ENCODE results near the gene TBC1D8B.
"Not testable (repeated sequence)": the region's sequence is repeated elsewhere in the genome, so short reads cannot be mapped to it uniquely, and the experiment has no call there.

The TBC1D8B gene

DNA sequence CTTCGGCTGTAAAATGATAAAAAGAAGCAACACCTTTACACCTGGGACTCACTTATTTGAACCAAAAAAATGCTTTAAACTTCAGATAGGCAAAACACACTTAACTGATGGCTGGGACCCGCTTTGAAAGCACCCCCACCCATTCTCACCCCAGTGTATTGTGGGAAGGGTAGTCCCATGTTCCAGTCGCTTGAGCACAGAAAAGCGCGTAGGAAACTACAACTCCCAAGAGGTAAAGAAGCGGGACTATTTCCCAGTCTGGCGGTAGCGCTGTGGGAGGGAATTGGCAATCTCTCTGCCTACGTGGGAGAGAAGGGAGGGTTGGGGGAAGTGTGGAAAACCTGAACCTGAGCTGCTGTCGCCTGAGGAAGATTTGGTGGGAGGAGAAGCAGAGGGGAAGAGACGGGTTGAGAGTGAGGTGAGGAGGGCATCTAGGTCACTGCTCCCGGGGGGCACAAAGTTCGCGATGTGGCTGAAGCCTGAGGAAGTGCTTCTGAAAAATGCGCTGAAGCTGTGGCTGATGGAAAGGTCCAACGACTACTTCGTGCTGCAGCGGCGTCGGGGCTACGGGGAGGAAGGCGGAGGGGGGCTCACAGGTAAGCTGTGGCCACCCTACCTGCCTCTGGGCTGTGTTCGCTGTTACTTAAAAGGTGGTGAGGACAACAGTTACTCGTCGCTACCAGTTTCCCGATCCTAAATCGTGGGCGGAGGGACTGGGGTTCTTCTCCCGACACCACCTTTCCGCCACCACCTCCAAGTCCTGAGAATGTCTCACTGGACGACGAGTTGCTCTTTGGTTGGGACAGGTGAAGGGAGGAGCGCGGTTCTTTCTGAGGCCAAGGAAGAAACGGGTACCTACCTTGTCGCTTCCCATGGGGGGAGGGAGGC, at the start of gene TBC1D8B:
TSS of gene TBC1D8B (plus strand) at position 286 of the 888 bp plus-strand sequence. CDS start at position 467, 181 bp downstream.
- Histone ChIP-seq H3K4me1 (ENCODE audit: control insufficient read depth, insufficient read depth, low read length, unreplicated experiment) (no peaks in the 10 kb centered on the region), H2AFZ (ENCODE audit: low read length, unreplicated experiment) (peak within 1 kb of the TSS; percentile 88), H3K36me3 (ENCODE audit: insufficient read depth, low read length) (no peaks in the 10 kb centered on the region), H3K79me2 (ENCODE audit: control insufficient read depth, insufficient read depth, low read length, unreplicated experiment) (peaks cover 30% of the 10 kb centered on the region), H3K27ac (ENCODE audit: low read depth, low read length) (no peak within 1 kb of the TSS), H3K27me3 (ENCODE audit: insufficient read depth, low read length) (no peaks in the 10 kb centered on the region), H3K4me3 (ENCODE audit: low read depth, low read length) (peak within 1 kb of the TSS; percentile 83)

DNA sequence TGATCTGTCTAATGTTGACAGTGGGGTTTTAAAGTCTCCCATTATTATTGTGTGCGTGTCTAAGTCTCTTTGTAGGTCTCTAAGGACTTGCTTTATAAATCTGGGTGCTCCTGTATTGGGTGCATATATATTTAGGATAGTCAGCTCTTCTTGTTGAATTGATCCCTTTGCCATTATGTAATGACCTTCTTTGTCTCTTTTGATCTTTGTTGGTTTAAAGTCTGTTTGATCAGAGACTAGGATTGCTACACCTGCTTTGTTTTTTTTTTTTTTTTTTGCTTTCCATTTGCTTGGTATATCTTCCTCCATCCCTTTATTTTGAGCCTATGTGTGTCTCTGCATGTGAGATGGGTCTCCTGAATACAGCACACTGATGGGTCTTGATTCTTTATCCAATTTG, 33.2 kb upstream of the TBC1D8B start:
- not testable (repeated sequence) for H3K27me3 ChIP-seq (ENCODE audit: insufficient read depth, low read length); H3K4me1 ChIP-seq (ENCODE audit: control insufficient read depth, insufficient read depth, low read length, unreplicated experiment); H2AFZ ChIP-seq (ENCODE audit: low read length, unreplicated experiment)

GRCh38 chrX:106774981-106775380, 27.5 kb upstream of the TBC1D8B start:
- Histone ChIP-seq H3K27ac (ENCODE audit: low read depth, low read length) (no peak overlapping the region), H2AFZ (ENCODE audit: low read length, unreplicated experiment) (no peak overlapping the region), H3K4me1 (ENCODE audit: control insufficient read depth, insufficient read depth, low read length, unreplicated experiment) (no peaks in the 10 kb centered on the region), H3K79me2 (ENCODE audit: control insufficient read depth, insufficient read depth, low read length, unreplicated experiment) (no peaks in the 10 kb centered on the region), H3K4me3 (ENCODE audit: low read depth, low read length) (no peak overlapping the region), H3K36me3 (ENCODE audit: insufficient read depth, low read length) (no peaks in the 10 kb centered on the region), H3K27me3 (ENCODE audit: insufficient read depth, low read length) (no peaks in the 10 kb centered on the region)

More for the DNA sequence above, 33.2 kb upstream of the TBC1D8B start:
- H3K36me3 ChIP-seq (ENCODE audit: insufficient read depth, low read length); H3K27ac ChIP-seq (ENCODE audit: low read depth, low read length); H3K4me3 ChIP-seq (ENCODE audit: low read depth, low read length); H3K79me2 ChIP-seq (ENCODE audit: control insufficient read depth, insufficient read depth, low read length, unreplicated experiment): not testable (repeated sequence)

GRCh38 chrX:106780264-106780663, 22.2 kb upstream of the TBC1D8B start:
- H3K4me3 ChIP-seq (ENCODE audit: low read depth, low read length): no peak overlapping the region
- H3K79me2 ChIP-seq (ENCODE audit: control insufficient read depth, insufficient read depth, low read length, unreplicated experiment): no peaks in the 10 kb centered on the region
- no peak overlapping the region for H2AFZ ChIP-seq (ENCODE audit: low read length, unreplicated experiment)
- no peaks in the 10 kb centered on the region for H3K36me3 ChIP-seq (ENCODE audit: insufficient read depth, low read length)
- H3K27ac ChIP-seq (ENCODE audit: low read depth, low read length): no peak overlapping the region
- no peaks in the 10 kb centered on the region for H3K4me1 ChIP-seq (ENCODE audit: control insufficient read depth, insufficient read depth, low read length, unreplicated experiment)
- peaks cover 1% of the 10 kb centered on the region; the same call in 1 of the 2 replicates for H3K27me3 ChIP-seq (ENCODE audit: insufficient read depth, low read length)

GRCh38 chrX:106780664-106781377, 21.7 kb upstream of the TBC1D8B start:
- Histone ChIP-seq H3K27ac (ENCODE audit: low read depth, low read length) (no peak overlapping the region), H3K36me3 (ENCODE audit: insufficient read depth, low read length) (no peaks in the 10 kb centered on the region), H3K4me1 (ENCODE audit: control insufficient read depth, insufficient read depth, low read length, unreplicated experiment) (no peaks in the 10 kb centered on the region), H3K79me2 (ENCODE audit: control insufficient read depth, insufficient read depth, low read length, unreplicated experiment) (no peaks in the 10 kb centered on the region), H2AFZ (ENCODE audit: low read length, unreplicated experiment) (no peak overlapping the region), H3K27me3 (ENCODE audit: insufficient read depth, low read length) (peaks cover 6% of the 10 kb centered on the region; the same call in 1 of the 2 replicates), H3K4me3 (ENCODE audit: low read depth, low read length) (no peak overlapping the region)

DNA sequence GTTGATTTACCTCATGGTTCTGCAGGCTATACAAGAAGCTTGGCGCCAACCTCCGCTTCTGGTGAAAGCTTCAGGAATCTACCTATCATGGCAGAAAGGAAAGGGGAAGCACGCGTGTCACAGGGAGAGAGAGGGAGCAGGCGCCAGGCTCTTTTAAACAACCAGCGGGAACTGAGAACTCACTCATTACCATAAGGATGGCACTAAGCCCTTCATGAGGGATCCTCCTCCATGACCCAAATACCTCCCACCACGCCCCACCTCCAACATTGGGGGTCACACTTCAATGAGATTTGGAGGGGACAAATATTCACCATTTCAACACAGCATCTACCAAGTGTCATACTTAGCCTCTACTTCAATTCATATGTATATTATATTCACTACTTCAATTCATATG, 18.8 kb upstream of the TBC1D8B start:
- Histone ChIP-seq H3K36me3 (ENCODE audit: insufficient read depth, low read length) (no peaks in the 10 kb centered on the region), H3K4me1 (ENCODE audit: control insufficient read depth, insufficient read depth, low read length, unreplicated experiment) (no peaks in the 10 kb centered on the region), H3K27ac (ENCODE audit: low read depth, low read length) (no peak overlapping the region), H3K79me2 (ENCODE audit: control insufficient read depth, insufficient read depth, low read length, unreplicated experiment) (no peaks in the 10 kb centered on the region), H3K4me3 (ENCODE audit: low read depth, low read length) (no peak overlapping the region), H2AFZ (ENCODE audit: low read length, unreplicated experiment) (no peak overlapping the region), H3K27me3 (ENCODE audit: insufficient read depth, low read length) (peaks cover 6% of the 10 kb centered on the region; the same call in 1 of the 2 replicates)

DNA sequence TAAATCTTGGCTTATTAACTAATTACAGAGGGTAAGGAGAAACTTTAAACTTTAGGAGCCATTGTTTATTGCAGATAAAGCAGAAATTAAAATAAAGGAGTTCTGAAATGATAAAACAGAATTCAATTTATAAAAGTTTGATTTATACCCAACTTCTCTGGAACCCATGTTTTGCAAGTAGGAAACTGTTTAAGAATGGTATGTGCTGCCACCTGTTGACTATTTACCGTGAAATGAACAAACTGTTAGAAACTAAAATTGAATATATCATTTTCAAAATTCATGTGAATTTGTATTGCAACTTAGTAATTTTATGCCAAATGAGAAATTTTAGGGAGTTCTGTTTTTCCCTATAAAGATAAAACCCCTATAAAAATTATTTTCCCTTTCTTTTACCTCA, 11.0 kb upstream of the TBC1D8B start:
- Histone ChIP-seq H3K27ac (ENCODE audit: low read depth, low read length) (no peak overlapping the region), H3K4me3 (ENCODE audit: low read depth, low read length) (no peak overlapping the region), H2AFZ (ENCODE audit: low read length, unreplicated experiment) (no peak overlapping the region), H3K36me3 (ENCODE audit: insufficient read depth, low read length) (no peaks in the 10 kb centered on the region), H3K27me3 (ENCODE audit: insufficient read depth, low read length) (no peaks in the 10 kb centered on the region), H3K79me2 (ENCODE audit: control insufficient read depth, insufficient read depth, low read length, unreplicated experiment) (no peaks in the 10 kb centered on the region), H3K4me1 (ENCODE audit: control insufficient read depth, insufficient read depth, low read length, unreplicated experiment) (no peaks in the 10 kb centered on the region)

DNA sequence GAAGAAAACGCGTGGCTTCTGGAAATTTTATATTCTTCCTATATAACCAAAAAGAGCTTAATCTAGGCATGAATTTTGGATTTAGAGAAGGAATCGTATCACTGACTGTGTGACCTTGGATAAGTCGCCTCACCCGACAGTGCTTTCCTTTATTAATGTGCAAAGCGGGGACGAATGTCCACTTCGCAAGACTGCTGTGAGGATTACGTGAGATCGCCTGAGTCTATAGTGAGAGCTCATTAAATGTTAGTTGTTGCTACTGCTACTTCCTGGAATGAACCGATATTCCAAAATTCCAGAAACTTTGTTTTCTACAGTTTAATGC, 448 bp upstream of the TBC1D8B start:
- Histone ChIP-seq H3K36me3 (ENCODE audit: insufficient read depth, low read length) (no peaks in the 10 kb centered on the region), H3K27ac (ENCODE audit: low read depth, low read length) (no peak overlapping the region), H3K79me2 (ENCODE audit: control insufficient read depth, insufficient read depth, low read length, unreplicated experiment) (peaks cover 30% of the 10 kb centered on the region), H3K4me3 (ENCODE audit: low read depth, low read length) (peak overlapping the region; percentile 83), H3K27me3 (ENCODE audit: insufficient read depth, low read length) (no peaks in the 10 kb centered on the region), H2AFZ (ENCODE audit: low read length, unreplicated experiment) (peak overlapping the region; percentile 88), H3K4me1 (ENCODE audit: control insufficient read depth, insufficient read depth, low read length, unreplicated experiment) (no peaks in the 10 kb centered on the region)

GRCh38 chrX:106811131-106811910, 8.8 kb downstream of the TBC1D8B start:
- no peak overlapping the region for H3K4me3 ChIP-seq (ENCODE audit: low read depth, low read length)
- no peak overlapping the region for H2AFZ ChIP-seq (ENCODE audit: low read length, unreplicated experiment)
- H3K27me3 ChIP-seq (ENCODE audit: insufficient read depth, low read length): no peaks in the 10 kb centered on the region
- no peak overlapping the region for H3K27ac ChIP-seq (ENCODE audit: low read depth, low read length)
- no peaks in the 10 kb centered on the region for H3K4me1 ChIP-seq (ENCODE audit: control insufficient read depth, insufficient read depth, low read length, unreplicated experiment)
- no peaks in the 10 kb centered on the region for H3K36me3 ChIP-seq (ENCODE audit: insufficient read depth, low read length)
- peaks cover 9% of the 10 kb centered on the region for H3K79me2 ChIP-seq (ENCODE audit: control insufficient read depth, insufficient read depth, low read length, unreplicated experiment)

DNA sequence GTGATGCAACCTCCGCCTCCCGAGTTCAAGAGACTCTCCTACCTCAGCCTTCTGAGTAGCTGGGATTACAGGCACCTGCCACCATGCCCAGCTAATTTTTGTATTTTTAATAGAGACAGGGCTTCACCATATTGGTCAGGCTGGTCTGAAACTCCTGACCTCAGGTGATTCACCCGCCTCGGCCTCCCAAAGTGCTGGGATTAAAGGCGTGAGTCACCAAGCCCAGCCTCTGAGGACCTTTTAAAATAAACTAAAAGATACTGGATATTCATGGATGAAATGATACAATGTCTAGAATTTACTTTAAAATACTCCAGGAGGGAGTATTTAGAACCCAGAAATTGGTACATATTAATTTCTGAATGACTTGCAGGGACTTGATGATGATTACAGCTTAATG, 10.5 kb downstream of the TBC1D8B start:
- not testable (repeated sequence) for H3K4me3 ChIP-seq (ENCODE audit: low read depth, low read length); H3K4me1 ChIP-seq (ENCODE audit: control insufficient read depth, insufficient read depth, low read length, unreplicated experiment); H3K36me3 ChIP-seq (ENCODE audit: insufficient read depth, low read length); H3K27me3 ChIP-seq (ENCODE audit: insufficient read depth, low read length); H2AFZ ChIP-seq (ENCODE audit: low read length, unreplicated experiment); H3K79me2 ChIP-seq (ENCODE audit: control insufficient read depth, insufficient read depth, low read length, unreplicated experiment); H3K27ac ChIP-seq (ENCODE audit: low read depth, low read length)
